ENCODE results near the gene PCIF1.
"Not testable (repeated sequence)": the region's sequence is repeated elsewhere in the genome, so short reads cannot be mapped to it uniquely, and the experiment has no call there.

The PCIF1 gene

DNA sequence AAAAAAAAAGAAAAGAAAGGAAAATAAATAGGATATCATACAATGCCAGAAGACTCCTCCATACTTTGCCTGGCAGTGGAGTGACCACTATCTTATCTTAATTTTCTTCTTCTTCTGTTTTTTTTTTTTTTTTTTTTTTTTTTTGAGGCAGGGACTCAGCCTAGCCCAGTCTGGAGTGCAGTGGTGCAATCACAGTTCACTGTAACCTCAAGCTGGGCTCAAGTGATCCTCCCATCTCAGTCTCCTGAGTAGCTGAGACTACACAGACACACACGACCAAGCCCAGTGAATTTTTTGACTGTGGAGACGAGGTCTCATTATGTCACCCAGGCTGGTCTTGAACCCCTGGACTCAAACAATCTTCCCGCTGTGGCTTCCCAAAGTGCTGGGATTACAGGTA lies 57.1 kb downstream of the PCIF1 start:
- CTCF ChIA-PET: no interaction called here
- no peak overlapping the region for H3K27ac ChIP-seq
- no peak for TF ChIP-seq CTCF (conservative IDR thresholded peaks at IDR 0.05; ENCODE audit: low read depth)
- POLR2A ChIA-PET (ENCODE audit: low non-redundant PET): no interaction called here
- no peak for DNase-seq (ENCODE audit: low spot score)

- peak; percentile 100 for DNase-seq (ENCODE audit: low spot score)
- POLR2A ChIA-PET (ENCODE audit: low non-redundant PET): no interaction called here
- CTCF ChIA-PET: interaction anchor here (0.6 to 1.3 kb wide), 6 partner anchors 8 to 159 kb away, joined by 3 to 6 read pairs (median 3); no protein-coding TSS in a partner anchor
- TF ChIP-seq CTCF (conservative IDR thresholded peaks at IDR 0.05; ENCODE audit: low read depth): no peak
- H3K27ac ChIP-seq: peak overlapping the region; percentile 86
These were observed 58.9 kb downstream of the PCIF1 start for GRCh38 chr20:45993197-45993951.

DNA sequence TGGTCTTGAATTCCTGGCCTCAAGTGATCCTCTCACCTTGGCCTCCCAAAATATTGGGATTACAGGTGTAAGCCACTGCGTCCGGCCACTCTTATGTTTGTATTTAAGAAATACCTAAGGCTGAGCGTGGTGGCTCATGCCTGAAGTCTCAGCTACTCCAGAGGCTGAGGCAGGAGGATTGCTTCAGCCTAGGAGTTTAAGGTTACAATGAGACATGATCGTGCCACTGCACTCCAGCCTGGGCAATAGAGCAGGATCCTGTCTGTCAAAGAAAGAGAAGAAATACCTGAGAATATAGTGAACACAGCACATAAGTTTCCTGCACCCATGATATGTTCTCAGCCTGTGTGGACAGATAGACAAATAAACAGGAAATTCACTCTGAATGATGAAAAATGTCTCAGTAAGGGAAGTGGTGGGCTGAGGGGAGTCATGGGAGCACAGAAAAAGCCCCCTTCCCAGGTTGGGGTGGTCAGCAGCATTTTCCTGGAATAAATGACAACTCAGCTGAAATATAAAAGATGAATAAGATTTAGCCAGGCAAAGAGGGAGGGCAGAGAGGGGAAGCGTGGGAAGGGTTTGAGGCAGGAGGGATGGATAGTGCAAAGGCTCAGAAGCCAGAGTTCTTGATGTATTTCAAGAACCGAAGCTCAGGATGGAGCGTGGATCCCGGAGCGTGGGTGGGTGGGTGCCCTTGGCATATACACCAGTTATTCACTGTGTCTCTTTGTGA lies 60.4 kb downstream of the PCIF1 start:
- peak overlapping the region; percentile 86 for H3K27ac ChIP-seq
- no peak for DNase-seq (ENCODE audit: low spot score)
- CTCF ChIA-PET: interaction anchor here (0.6 to 1.0 kb wide), 2 partner anchors 8 to 19 kb away, joined by 3 to 5 read pairs; no protein-coding TSS in a partner anchor
- POLR2A ChIA-PET (ENCODE audit: low non-redundant PET): no interaction called here
- no peak for TF ChIP-seq CTCF (conservative IDR thresholded peaks at IDR 0.05; ENCODE audit: low read depth)

- CTCF ChIA-PET: interaction anchor here (1.0 kb wide), 1 partner anchor 9 kb away, joined by 3 read pairs; no protein-coding TSS in a partner anchor
- DNase-seq (ENCODE audit: low spot score); H3K27ac ChIP-seq; POLR2A ChIA-PET (ENCODE audit: low non-redundant PET): not testable (repeated sequence)
These were observed 61.1 kb downstream of the PCIF1 start for GRCh38 chr20:45995495-45996097.

GRCh38 chr20:45997187-45997586 lies 62.7 kb downstream of the PCIF1 start:
- ChIA-PET CTCF (interaction anchor here (0.7 to 4.0 kb wide), 3 partner anchors 10 to 27 kb away, joined by 3 to 23 read pairs (median 5); no protein-coding TSS in a partner anchor), POLR2A (ENCODE audit: low non-redundant PET) (no interaction called here)
- no peak for TF ChIP-seq CTCF (conservative IDR thresholded peaks at IDR 0.05; ENCODE audit: low read depth)
- H3K27ac ChIP-seq: no peak overlapping the region
- DNase-seq (ENCODE audit: low spot score): no peak
